Stomach (tissue), 4 donors: ENCODE measurements around the gene SLC27A1.
A peak's percentile ranks its signal among the peaks of the same experiment; 100 is the strongest.

Experiments
- CTCF ChIP-seq, 7 experiments: fragments of 450-650 bp in 4 of 7; fragments of 200-600 bp in 3 of 7; sonication (generic) in 3 of 7; IDR thresholded peaks; one replicate each; pipeline ENCODE4 v1.5.1; 2016 to 2019; ENCODE audit warnings: antibody characterized with exemption in 7 of 7, control low read depth in 2 of 7, mild to moderate bottlenecking in 1 of 7
- EP300 ChIP-seq: sonication (generic); formaldehyde crosslinking; IDR thresholded peaks from one replicate; pipeline ENCODE4 v1.6.1; 2017; ENCODE audit warnings: antibody characterized with exemption
- POLR2A ChIP-seq, 4 donors: fragments of 450-650 bp; IDR thresholded peaks; one replicate each; pipeline ENCODE4 v1.6.1; 2016; ENCODE audit warnings: antibody characterized with exemption in 4 of 4, control low read depth in 2 of 4, mild to moderate bottlenecking in 1 of 4, moderate library complexity in 1 of 4
- POLR2AphosphoS5 ChIP-seq, 3 donors: sonication (generic); formaldehyde crosslinking; IDR thresholded peaks; one replicate each; pipeline ENCODE4 v1.6.1; 2016; ENCODE audit warnings: antibody characterized with exemption in 3 of 3

GRCh38 chr19:17468302-17469091 is 1.8 kb upstream of the SLC27A1 start:
- TF ChIP-seq POLR2A (IDR thresholded peaks at IDR 0.05) (no peak), CTCF (IDR thresholded peaks at IDR 0.05) (no peak), POLR2AphosphoS5 (IDR thresholded peaks at IDR 0.05) (peak in 2 of 3 donors; percentile 8 to 39), EP300 (no peak)
